A549 (cell line): ENCODE measurements around the gene DHX35.

Experiments used
- BHLHE40 ChIP-seq: IDR thresholded peaks from 2 replicates; pipeline ENCODE4 v1.6.1; 2012; ENCODE audit warnings: low read depth, low read length, inconsistent platforms
- CEBPB ChIP-seq, 2 experiments: fragments of >200 bp in 1 of 2; sonication (Bioruptor Twin) in 1 of 2; formaldehyde crosslinking in 1 of 2; IDR thresholded peaks; 2 replicates each; pipeline ENCODE4 v1.6.1; 2012 to 2016
- HMGXB4 ChIP-seq: fragments of 250-450 bp; sonication (Bioruptor Pico); IDR thresholded peaks from 2 replicates; pipeline ENCODE4 v1.5.0; 2021; ENCODE audit warnings: mild to moderate bottlenecking, moderate library complexity, borderline replicate concordance
- JUN ChIP-seq, 2 experiments: fragments of >200 bp; sonication (Bioruptor Twin); formaldehyde crosslinking; IDR thresholded peaks; 2 replicates in 1 of 2; 3 replicates in 1 of 2; pipeline ENCODE4 v1.6.1; 2016 to 2017
- KDM5A ChIP-seq: fragments of 200-600 bp; sonication (generic); IDR thresholded peaks from 2 replicates; pipeline ENCODE4 v1.6.1; 2016; ENCODE audit warnings: antibody characterized with exemption, mild to moderate bottlenecking
- POLR2A ChIP-seq: IDR thresholded peaks from 2 replicates; pipeline ENCODE4 v1.6.1; 2012; ENCODE audit warnings: mild to moderate bottlenecking, low read length
- POLR2AphosphoS2 ChIP-seq: conservative IDR thresholded peaks from 2 replicates; pipeline ENCODE4 v1.6.1; 2012; ENCODE audit warnings: low read length, improper control_type of control experiment, inconsistent platforms
- RFX5 ChIP-seq: fragments of 450-650 bp; IDR thresholded peaks from 2 replicates; pipeline ENCODE4 v1.7.1; 2014; ENCODE audit warnings: antibody characterized with exemption, mild to moderate bottlenecking, moderate library complexity
- ZNF302 ChIP-seq: fragments of 250-450 bp; sonication (Bioruptor Pico); IDR thresholded peaks from 2 replicates; pipeline ENCODE4 v1.9.0; 2021; ENCODE audit warnings: inconsistent platforms, mild to moderate bottlenecking, moderate library complexity
- TF ChIP-seq, protein P1 (sequence below): fragments of >200 bp; sonication (Bioruptor Twin); formaldehyde crosslinking; IDR thresholded peaks from 3 replicates; pipeline ENCODE4 v1.5.1; 2016
- TF ChIP-seq, protein P2 (sequence below): fragments of 450-650 bp; IDR thresholded peaks from 2 replicates; pipeline ENCODE4 v1.6.1; 2014; ENCODE audit warnings: antibody characterized with exemption

- no peak for TF ChIP-seq RFX5
- TF ChIP-seq, protein P1, sequence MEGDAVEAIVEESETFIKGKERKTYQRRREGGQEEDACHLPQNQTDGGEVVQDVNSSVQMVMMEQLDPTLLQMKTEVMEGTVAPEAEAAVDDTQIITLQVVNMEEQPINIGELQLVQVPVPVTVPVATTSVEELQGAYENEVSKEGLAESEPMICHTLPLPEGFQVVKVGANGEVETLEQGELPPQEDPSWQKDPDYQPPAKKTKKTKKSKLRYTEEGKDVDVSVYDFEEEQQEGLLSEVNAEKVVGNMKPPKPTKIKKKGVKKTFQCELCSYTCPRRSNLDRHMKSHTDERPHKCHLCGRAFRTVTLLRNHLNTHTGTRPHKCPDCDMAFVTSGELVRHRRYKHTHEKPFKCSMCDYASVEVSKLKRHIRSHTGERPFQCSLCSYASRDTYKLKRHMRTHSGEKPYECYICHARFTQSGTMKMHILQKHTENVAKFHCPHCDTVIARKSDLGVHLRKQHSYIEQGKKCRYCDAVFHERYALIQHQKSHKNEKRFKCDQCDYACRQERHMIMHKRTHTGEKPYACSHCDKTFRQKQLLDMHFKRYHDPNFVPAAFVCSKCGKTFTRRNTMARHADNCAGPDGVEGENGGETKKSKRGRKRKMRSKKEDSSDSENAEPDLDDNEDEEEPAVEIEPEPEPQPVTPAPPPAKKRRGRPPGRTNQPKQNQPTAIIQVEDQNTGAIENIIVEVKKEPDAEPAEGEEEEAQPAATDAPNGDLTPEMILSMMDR = no peak
- TF ChIP-seq POLR2A = no peak
- no peak for TF ChIP-seq POLR2AphosphoS2
- TF ChIP-seq, protein P2, sequence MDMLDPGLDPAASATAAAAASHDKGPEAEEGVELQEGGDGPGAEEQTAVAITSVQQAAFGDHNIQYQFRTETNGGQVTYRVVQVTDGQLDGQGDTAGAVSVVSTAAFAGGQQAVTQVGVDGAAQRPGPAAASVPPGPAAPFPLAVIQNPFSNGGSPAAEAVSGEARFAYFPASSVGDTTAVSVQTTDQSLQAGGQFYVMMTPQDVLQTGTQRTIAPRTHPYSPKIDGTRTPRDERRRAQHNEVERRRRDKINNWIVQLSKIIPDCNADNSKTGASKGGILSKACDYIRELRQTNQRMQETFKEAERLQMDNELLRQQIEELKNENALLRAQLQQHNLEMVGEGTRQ = no peak
- TF ChIP-seq KDM5A = no peak
- no peak for TF ChIP-seq ZNF302 (CRISPR knock-in tag)
- no peak for TF ChIP-seq BHLHE40
- TF ChIP-seq JUN (IDR thresholded peaks at IDR 0.05) = no peak
- TF ChIP-seq CEBPB (IDR thresholded peaks at IDR 0.05) = no peak
- no peak for TF ChIP-seq HMGXB4 (CRISPR knock-in tag)
Measured at GRCh38 chr20:39070484-39071231, 108.5 kb downstream of the DHX35 start.
